Erythroblast (primary cell): ENCODE data around the gene ZMYM4.

Experiments
- GATA1 ChIP-seq: IDR thresholded peaks from 2 replicates; pipeline ENCODE4 v1.6.1; 2011; ENCODE audit warnings: low read depth, mild to moderate bottlenecking, control low read depth, low read length, moderate library complexity
- POLR2A ChIP-seq: IDR thresholded peaks from 2 replicates; pipeline ENCODE4 v1.6.1; 2011; ENCODE audit warnings: mild to moderate bottlenecking, low read length

GRCh38 chr1:35281565-35281964, 13.1 kb downstream of the ZMYM4 start:
- TF ChIP-seq POLR2A (no peak), GATA1 (no peak)
